CD4-positive, alpha-beta T cell (primary cell): ENCODE measurements around the gene ME3. TPM values are rescaled to one million over a fixed set of nuclear protein-coding genes. Genes with fewer than 3 reads are reported as not detected.

Experiments
- ATAC-seq: fragments of 200-7000 bp; cut with Tn5 transposase; one replicate; pipeline ENCODE4 v1.10.0; 2022; ENCODE audit warnings: mild to moderate bottlenecking; ENCODE audit not compliant: poor library complexity
- CTCF ChIA-PET: fragments of 350-600 bp; sonication (Branson Sonifier 250); formaldehyde crosslinking; loops from one replicate; lab custom pipeline; 2021; ENCODE audit warnings: antibody characterized with exemption, inconsistent platforms; lab: Charles Lee
- POLR2A ChIA-PET: fragments of 350-600 bp; sonication (Branson Sonifier 250); formaldehyde crosslinking; loops from one replicate; lab custom pipeline; 2021; ENCODE audit warnings: antibody characterized with exemption, inconsistent platforms; lab: Charles Lee
- DNase-seq, 14 experiments: peaks; one replicate each; pipeline ENCODE4 v3.0.0-alpha.2; 2013 to 2020; ENCODE audit warnings: mixed read lengths in 2 of 14
- H3K27ac ChIP-seq, 2 donors: one replicate each; pipeline versions ENCODE4 v1.5.1 to v1.7.0; 2013; ENCODE audit warnings: low read length in 2 of 2, low read depth in 1 of 2, mild to moderate bottlenecking in 1 of 2
- H3K27me3 ChIP-seq, 2 experiments: 1 replicate in 1 of 2; 2 replicates in 1 of 2; pipeline versions ENCODE4 v1.6.1 to v1.7.0; 2013; ENCODE audit warnings: low read length in 2 of 2, control low read depth in 1 of 2, mild to moderate bottlenecking in 1 of 2, moderate library complexity in 1 of 2; ENCODE audit not compliant: insufficient read depth in 2 of 2, control insufficient read depth in 1 of 2
- H3K36me3 ChIP-seq: one replicate; pipeline ENCODE4 v1.6.1; 2013; ENCODE audit warnings: low read length, control low read depth; ENCODE audit not compliant: insufficient read depth
- H3K4me1 ChIP-seq: one replicate; pipeline ENCODE4 v1.6.1; 2013; ENCODE audit warnings: low read length, control low read depth; ENCODE audit not compliant: insufficient read depth
- H3K4me3 ChIP-seq: one replicate; pipeline ENCODE4 v1.5.1; 2013; ENCODE audit warnings: mild to moderate bottlenecking, low read length, moderate library complexity
- H3K9me3 ChIP-seq, 2 experiments: 1 replicate in 1 of 2; 2 replicates in 1 of 2; pipeline versions ENCODE4 v1.6.1 to v1.7.0; 2013; ENCODE audit warnings: low read length in 2 of 2, mild to moderate bottlenecking in 2 of 2, control low read depth in 1 of 2, moderate library complexity in 1 of 2; ENCODE audit not compliant: control insufficient read depth in 1 of 2, insufficient read depth in 1 of 2
- H3K27ac Mint-ChIP-seq: one replicate; pipeline ENCODE4 v1.8.0; 2020; ENCODE audit warnings: mixed read lengths
- H3K27me3 Mint-ChIP-seq: one replicate; pipeline ENCODE4 v1.8.0; 2021; ENCODE audit warnings: mixed read lengths
- H3K36me3 Mint-ChIP-seq: one replicate; pipeline ENCODE4 v1.8.0; 2021; ENCODE audit warnings: low read depth, mixed read lengths
- H3K4me1 Mint-ChIP-seq: one replicate; pipeline ENCODE4 v1.8.0; 2021; ENCODE audit warnings: low read depth, mixed read lengths
- H3K4me3 Mint-ChIP-seq: one replicate; pipeline ENCODE4 v1.8.0; 2020; ENCODE audit warnings: mild to moderate bottlenecking, mixed read lengths
- H3K9me3 Mint-ChIP-seq: one replicate; pipeline ENCODE4 v1.8.0; 2020; ENCODE audit warnings: mixed read lengths
- intact Hi-C, 2 experiments: fragments of 100-400 bp; cut with DNase I in 1 of 2; cut with micrococcal nuclease in 1 of 2; formaldehyde crosslinking; loops; one replicate each; pipeline versions ENCODE4 v1.15.1 to v1.9.0; 2023 to 2025; cut with DNase I, micrococcal nuclease
- total RNA-seq, 174 experiments: library from RNA in 2 of 174; stranded (reverse) in 2 of 174; gene quantifications; one replicate each; pipeline ENCODE4 v1.2.3 and lab custom pipeline; 2021 to 2026
- TF ChIP-seq, protein P1 (sequence below): fragments of 200-600 bp; IDR thresholded peaks from one replicate; pipeline ENCODE4 v1.8.0; 2022; ENCODE audit warnings: antibody characterized with exemption, mild to moderate bottlenecking

ME3 gene
- total RNA-seq, 2 experiments from 2014 or later: 9.1 to 10.6 TPM

DNA sequence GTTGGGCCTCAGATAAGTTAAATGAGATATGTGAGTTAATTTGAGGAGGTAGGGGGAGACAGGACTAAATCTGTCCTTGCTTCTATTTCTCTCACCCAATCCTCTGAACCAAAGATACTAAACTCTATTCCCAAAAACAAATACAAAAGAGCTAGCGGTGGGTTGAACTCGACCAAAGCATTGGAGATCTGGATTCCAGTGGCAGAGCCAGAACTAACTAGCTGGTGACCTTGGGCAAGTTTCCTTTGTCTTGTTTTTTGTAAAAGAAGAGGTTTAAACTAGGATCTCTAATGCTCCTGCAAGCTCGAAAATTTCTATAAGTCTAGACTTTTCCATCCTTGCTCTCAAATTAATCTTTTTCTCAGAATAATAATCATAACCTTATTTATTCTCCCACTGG lies 1.5 kb downstream of the ME3 start:
- Mint-ChIP-seq H3K36me3 (no peaks in the 10 kb centered on the region), H3K4me3 (peak overlapping the region; percentile 84), H3K27me3 (peaks cover 18% of the 10 kb centered on the region), H3K4me1 (peaks cover 18% of the 10 kb centered on the region), H3K27ac (peak overlapping the region; percentile 9), H3K9me3 (no peaks in the 10 kb centered on the region)
- ChIA-PET POLR2A (no interaction called here), CTCF (interaction anchor here (1.2 kb wide), 1 partner anchor 9 kb away, joined by 3 read pairs; no protein-coding TSS in a partner anchor)
- Histone ChIP-seq H3K27me3 (no peaks in the 10 kb centered on the region), H3K4me3 (peak overlapping the region; percentile 70), H3K9me3 (no peaks in the 10 kb centered on the region), H3K36me3 (no peaks in the 10 kb centered on the region), H3K4me1 (peaks cover 13% of the 10 kb centered on the region), H3K27ac (no peak overlapping the region)
- intact Hi-C loops: no loop called here
- ATAC-seq: no peak
- no peak for DNase-seq
- TF ChIP-seq, protein P1, sequence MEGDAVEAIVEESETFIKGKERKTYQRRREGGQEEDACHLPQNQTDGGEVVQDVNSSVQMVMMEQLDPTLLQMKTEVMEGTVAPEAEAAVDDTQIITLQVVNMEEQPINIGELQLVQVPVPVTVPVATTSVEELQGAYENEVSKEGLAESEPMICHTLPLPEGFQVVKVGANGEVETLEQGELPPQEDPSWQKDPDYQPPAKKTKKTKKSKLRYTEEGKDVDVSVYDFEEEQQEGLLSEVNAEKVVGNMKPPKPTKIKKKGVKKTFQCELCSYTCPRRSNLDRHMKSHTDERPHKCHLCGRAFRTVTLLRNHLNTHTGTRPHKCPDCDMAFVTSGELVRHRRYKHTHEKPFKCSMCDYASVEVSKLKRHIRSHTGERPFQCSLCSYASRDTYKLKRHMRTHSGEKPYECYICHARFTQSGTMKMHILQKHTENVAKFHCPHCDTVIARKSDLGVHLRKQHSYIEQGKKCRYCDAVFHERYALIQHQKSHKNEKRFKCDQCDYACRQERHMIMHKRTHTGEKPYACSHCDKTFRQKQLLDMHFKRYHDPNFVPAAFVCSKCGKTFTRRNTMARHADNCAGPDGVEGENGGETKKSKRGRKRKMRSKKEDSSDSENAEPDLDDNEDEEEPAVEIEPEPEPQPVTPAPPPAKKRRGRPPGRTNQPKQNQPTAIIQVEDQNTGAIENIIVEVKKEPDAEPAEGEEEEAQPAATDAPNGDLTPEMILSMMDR: no peak

- H3K9me3 Mint-ChIP-seq: no peaks in the 10 kb centered on the region
- Histone ChIP-seq H3K27me3 (no peaks in the 10 kb centered on the region), H3K36me3 (no peaks in the 10 kb centered on the region), H3K4me3 (no peak overlapping the region), H3K9me3 (no peaks in the 10 kb centered on the region), H3K27ac (no peak overlapping the region), H3K4me1 (peaks cover 13% of the 10 kb centered on the region)
- no peak overlapping the region for H3K27ac Mint-ChIP-seq
- H3K4me1 Mint-ChIP-seq: peaks cover 18% of the 10 kb centered on the region
- no peaks in the 10 kb centered on the region for H3K36me3 Mint-ChIP-seq
- peaks cover 18% of the 10 kb centered on the region for H3K27me3 Mint-ChIP-seq
- ATAC-seq (no peak), DNase-seq (no peak)
- TF ChIP-seq, protein P1: no peak
- peak overlapping the region; percentile 84 for H3K4me3 Mint-ChIP-seq
- POLR2A ChIA-PET: no interaction called here
- CTCF ChIA-PET: interaction anchor here (1.2 kb wide), 1 partner anchor 8 kb away, joined by 3 read pairs; no protein-coding TSS in a partner anchor
- intact Hi-C loops: no loop called here
These were observed 2.2 kb downstream of the ME3 start for GRCh38 chr11:86670181-86670580.

DNA sequence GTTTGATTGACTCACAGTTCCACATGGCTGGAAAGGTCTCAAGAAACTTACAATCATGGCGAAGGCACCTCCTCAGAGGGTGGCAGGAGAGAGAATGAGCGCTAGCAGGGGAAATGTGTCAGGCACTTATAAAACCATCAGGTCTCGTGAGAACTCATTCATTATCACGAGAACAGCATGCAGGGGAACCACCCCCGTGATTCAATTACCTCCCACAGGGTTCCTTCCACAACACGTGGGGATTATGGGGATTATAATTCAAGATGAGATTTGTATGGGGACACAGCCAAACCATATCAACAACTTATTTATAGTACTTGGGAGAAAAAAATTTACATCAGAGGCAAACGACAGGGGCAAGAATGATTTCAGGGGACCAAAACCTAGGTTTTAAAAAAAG lies 3.0 kb downstream of the ME3 start:
- Histone ChIP-seq H3K4me3 (no peak overlapping the region), H3K9me3 (no peaks in the 10 kb centered on the region), H3K4me1 (peaks cover 13% of the 10 kb centered on the region), H3K36me3 (no peaks in the 10 kb centered on the region), H3K27ac (no peak overlapping the region), H3K27me3 (no peaks in the 10 kb centered on the region)
- POLR2A ChIA-PET: no interaction called here
- peaks cover 18% of the 10 kb centered on the region for H3K27me3 Mint-ChIP-seq
- peak overlapping the region; percentile 50 for H3K4me3 Mint-ChIP-seq
- TF ChIP-seq, protein P1: no peak
- DNase-seq: no peak
- ATAC-seq: no peak
- CTCF ChIA-PET: no interaction called here
- intact Hi-C loops: no loop called here
- no peaks in the 10 kb centered on the region for H3K9me3 Mint-ChIP-seq
- H3K36me3 Mint-ChIP-seq: no peaks in the 10 kb centered on the region
- H3K27ac Mint-ChIP-seq: no peak overlapping the region
- H3K4me1 Mint-ChIP-seq: peaks cover 18% of the 10 kb centered on the region
